Progenitor cell of endocrine pancreas (in vitro differentiated cells): ENCODE results near the gene NDUFB8. TPM values are rescaled to one million over a fixed set of nuclear protein-coding genes. Genes with fewer than 3 reads are reported as not detected.

Experiments used
- DNase-seq: peaks from one replicate; pipeline ENCODE4 v3.0.0; 2021; ENCODE audit warnings: low spot score; ENCODE audit not compliant: unreplicated experiment
- H3K27ac Mint-ChIP-seq: 2 replicates; pipeline ENCODE4 v1.8.0; 2021; ENCODE audit warnings: mild to moderate bottlenecking, moderate library complexity, mixed read lengths
- H3K27me3 Mint-ChIP-seq: 2 replicates; pipeline ENCODE4 v1.8.0; 2021; ENCODE audit warnings: mixed read lengths
- H3K36me3 Mint-ChIP-seq: 2 replicates; pipeline ENCODE4 v1.8.0; 2022; ENCODE audit warnings: mixed read lengths; ENCODE audit not compliant: insufficient read depth
- H3K4me1 Mint-ChIP-seq: 2 replicates; pipeline ENCODE4 v1.8.0; 2021; ENCODE audit warnings: low read depth, mixed read lengths
- H3K4me3 Mint-ChIP-seq: 2 replicates; pipeline ENCODE4 v1.8.0; 2021; ENCODE audit warnings: low read depth, mild to moderate bottlenecking, moderate library complexity, mixed read lengths
- H3K9me3 Mint-ChIP-seq: 2 replicates; pipeline ENCODE4 v1.8.0; 2021; ENCODE audit warnings: low read depth, mixed read lengths
- total RNA-seq: library from RNA; stranded (reverse); gene quantifications from 2 replicates; pipeline ENCODE4 v1.2.1, GENCODE V29; 2021
- TF ChIP-seq, protein P1 (sequence below): fragments of 200-600 bp; sonication (generic); IDR thresholded peaks from one replicate; pipeline ENCODE4 v1.5.0; 2021; ENCODE audit warnings: antibody characterized with exemption, mild to moderate bottlenecking; ENCODE audit not compliant: unreplicated experiment

The NDUFB8 gene
- total RNA-seq, 1 donor from 2014 or later = 159 TPM

DNA sequence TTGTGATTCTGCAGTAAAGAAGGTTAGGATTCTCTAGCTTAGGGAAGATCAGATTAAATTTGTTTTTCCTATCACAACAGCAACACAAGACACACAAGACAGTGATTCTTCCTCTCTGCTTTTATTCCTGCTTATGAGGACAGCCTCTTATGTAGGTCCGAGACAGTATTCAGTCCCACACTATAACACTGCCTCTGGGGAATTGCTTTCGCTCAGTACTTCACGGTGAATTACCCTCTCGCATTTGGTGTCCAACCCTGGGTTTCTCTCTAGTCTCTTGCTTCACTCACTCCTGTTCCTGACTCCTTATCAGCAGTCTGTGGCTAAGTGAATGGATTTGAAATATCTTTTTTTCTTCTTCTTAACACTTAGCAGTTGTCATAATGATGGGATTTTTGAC is 7.8 kb upstream of the NDUFB8 start:
- Mint-ChIP-seq H3K27ac (peak overlapping the region; percentile 65), H3K4me3 (no peak overlapping the region), H3K27me3 (no peaks in the 10 kb centered on the region), H3K4me1 (peaks cover 4% of the 10 kb centered on the region), H3K9me3 (no peaks in the 10 kb centered on the region), H3K36me3 (peaks cover 14% of the 10 kb centered on the region)
- DNase-seq = no peak
- TF ChIP-seq, protein P1, sequence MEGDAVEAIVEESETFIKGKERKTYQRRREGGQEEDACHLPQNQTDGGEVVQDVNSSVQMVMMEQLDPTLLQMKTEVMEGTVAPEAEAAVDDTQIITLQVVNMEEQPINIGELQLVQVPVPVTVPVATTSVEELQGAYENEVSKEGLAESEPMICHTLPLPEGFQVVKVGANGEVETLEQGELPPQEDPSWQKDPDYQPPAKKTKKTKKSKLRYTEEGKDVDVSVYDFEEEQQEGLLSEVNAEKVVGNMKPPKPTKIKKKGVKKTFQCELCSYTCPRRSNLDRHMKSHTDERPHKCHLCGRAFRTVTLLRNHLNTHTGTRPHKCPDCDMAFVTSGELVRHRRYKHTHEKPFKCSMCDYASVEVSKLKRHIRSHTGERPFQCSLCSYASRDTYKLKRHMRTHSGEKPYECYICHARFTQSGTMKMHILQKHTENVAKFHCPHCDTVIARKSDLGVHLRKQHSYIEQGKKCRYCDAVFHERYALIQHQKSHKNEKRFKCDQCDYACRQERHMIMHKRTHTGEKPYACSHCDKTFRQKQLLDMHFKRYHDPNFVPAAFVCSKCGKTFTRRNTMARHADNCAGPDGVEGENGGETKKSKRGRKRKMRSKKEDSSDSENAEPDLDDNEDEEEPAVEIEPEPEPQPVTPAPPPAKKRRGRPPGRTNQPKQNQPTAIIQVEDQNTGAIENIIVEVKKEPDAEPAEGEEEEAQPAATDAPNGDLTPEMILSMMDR = no peak

DNA sequence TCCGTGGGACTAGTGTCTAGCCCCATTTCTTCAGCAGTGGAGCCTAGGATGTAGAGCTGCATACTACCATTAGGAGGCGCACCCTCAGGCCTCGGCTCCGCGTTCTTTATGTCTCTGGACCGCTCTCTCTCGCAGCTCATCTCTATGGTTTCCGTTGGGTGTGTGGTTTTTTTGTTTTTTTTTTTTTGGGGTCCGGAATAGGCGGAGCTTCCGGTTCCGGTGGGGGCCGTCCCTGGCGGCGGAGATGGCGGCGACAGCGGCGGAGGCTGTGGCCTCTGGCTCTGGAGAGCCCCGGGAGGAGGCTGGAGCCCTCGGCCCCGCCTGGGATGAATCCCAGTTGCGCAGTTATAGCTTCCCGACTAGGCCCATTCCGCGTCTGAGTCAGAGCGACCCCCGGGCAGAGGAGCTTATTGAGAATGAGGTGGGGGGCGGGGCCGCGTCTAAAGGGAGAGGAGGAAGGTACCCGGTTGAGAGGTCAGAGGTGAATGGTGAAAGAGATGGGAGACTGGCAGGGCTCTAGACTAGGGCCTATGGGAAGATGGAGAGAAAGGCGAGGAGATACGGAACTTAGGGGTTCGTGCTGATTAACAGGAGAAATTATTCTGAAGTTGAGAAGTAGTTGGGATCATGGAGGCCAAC is 6.2 kb upstream of the NDUFB8 start, which contains the start of gene HIF1AN:
HIF1AN (plus strand) TSS at position 229 of the 639 bp plus-strand sequence; CDS start at position 245, 16 bp downstream.
- Mint-ChIP-seq H3K9me3 (no peaks in the 10 kb centered on the region), H3K4me1 (peaks cover 4% of the 10 kb centered on the region), H3K36me3 (peaks cover 6% of the 10 kb centered on the region), H3K4me3 (no peak within 1 kb of the TSS), H3K27ac (no peak within 1 kb of the TSS), H3K27me3 (no peaks in the 10 kb centered on the region)
- TF ChIP-seq, protein P1 = peak; percentile 92
- peak; percentile 68 for DNase-seq

DNA sequence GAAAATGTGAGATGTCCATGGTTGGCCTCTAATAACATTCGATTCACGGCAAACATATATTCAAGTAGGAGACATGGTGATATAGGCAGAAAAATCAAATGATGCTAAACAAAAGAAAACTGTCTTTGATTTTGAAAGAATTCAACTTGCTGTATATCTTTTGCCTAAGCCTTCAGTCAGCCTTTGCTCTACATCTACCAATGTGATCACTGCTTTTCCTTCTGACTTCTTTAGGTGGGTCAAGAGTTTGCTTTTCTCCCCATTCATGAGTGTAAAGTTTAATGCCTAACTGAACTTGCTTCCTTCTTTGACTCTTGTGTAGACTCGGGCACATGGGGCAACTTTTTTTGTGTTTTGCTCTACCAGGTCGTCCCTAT is 5.7 kb upstream of the NDUFB8 start:
- Mint-ChIP-seq H3K4me3 (no peak overlapping the region), H3K9me3 (no peaks in the 10 kb centered on the region), H3K27me3 (no peaks in the 10 kb centered on the region), H3K27ac (no peak overlapping the region), H3K36me3 (peaks cover 4% of the 10 kb centered on the region), H3K4me1 (peaks cover 4% of the 10 kb centered on the region)
- TF ChIP-seq, protein P1 = no peak
- no peak for DNase-seq

DNA sequence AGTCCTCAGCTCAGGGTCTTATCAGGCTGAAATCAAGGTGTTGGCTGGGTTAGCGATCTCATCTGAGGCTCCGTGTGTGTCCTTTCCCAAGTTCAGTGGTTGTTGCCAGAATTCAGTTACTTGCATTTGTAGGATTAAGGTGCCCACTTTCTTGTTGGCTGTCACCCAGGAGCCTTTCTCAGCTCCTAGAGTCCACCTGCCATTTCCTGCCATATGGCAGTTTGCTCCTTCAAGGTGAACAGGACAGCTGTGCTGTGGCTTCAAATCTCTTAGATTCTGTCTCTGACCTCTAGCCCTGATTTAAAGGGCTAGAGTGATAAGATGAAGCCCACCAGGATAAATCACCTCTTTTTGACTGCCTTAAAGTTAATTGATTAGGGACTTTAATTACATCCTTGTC is 5.1 kb upstream of the NDUFB8 start:
- no peaks in the 10 kb centered on the region for H3K27me3 Mint-ChIP-seq
- H3K4me3 Mint-ChIP-seq = no peak overlapping the region
- no peak overlapping the region for H3K27ac Mint-ChIP-seq
- H3K9me3 Mint-ChIP-seq = no peaks in the 10 kb centered on the region
- H3K4me1 Mint-ChIP-seq = peaks cover 8% of the 10 kb centered on the region
- DNase-seq = no peak
- peaks cover 3% of the 10 kb centered on the region for H3K36me3 Mint-ChIP-seq
- TF ChIP-seq, protein P1 = no peak

DNA sequence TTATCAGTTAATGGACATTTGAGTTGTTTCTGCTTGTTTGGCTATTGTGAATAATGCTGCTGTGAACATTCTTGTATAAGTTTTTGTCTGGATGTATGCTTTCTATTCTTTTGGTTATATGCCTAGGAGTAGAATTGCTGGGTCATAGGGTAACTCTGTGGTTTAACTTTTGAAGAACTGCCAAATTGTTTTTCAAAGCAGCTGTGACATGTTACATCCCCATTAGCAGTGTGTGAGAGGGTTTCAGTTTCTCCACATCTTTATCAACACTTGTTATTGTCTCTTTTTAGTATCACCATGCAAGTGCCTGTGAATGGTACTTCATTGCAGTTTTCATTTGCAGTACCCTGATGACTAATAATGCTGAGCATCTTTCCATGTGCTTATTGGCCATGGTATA is 2.1 kb upstream of the NDUFB8 start:
- H3K36me3 Mint-ChIP-seq = no peaks in the 10 kb centered on the region
- H3K9me3 Mint-ChIP-seq = no peaks in the 10 kb centered on the region
- peaks cover 16% of the 10 kb centered on the region for H3K4me1 Mint-ChIP-seq
- TF ChIP-seq, protein P1 = no peak
- H3K27ac Mint-ChIP-seq = no peak overlapping the region
- H3K27me3 Mint-ChIP-seq = no peaks in the 10 kb centered on the region
- DNase-seq = no peak
- no peak overlapping the region for H3K4me3 Mint-ChIP-seq
